ENCODE results near the gene NOC4L. TPM values are rescaled to one million over a fixed set of nuclear protein-coding genes. Genes with fewer than 3 reads are reported as not detected.

Gene NOC4L
- 22.0 and 22.3 TPM in 2 replicates for polyA plus RNA-seq (2013)

DNA sequence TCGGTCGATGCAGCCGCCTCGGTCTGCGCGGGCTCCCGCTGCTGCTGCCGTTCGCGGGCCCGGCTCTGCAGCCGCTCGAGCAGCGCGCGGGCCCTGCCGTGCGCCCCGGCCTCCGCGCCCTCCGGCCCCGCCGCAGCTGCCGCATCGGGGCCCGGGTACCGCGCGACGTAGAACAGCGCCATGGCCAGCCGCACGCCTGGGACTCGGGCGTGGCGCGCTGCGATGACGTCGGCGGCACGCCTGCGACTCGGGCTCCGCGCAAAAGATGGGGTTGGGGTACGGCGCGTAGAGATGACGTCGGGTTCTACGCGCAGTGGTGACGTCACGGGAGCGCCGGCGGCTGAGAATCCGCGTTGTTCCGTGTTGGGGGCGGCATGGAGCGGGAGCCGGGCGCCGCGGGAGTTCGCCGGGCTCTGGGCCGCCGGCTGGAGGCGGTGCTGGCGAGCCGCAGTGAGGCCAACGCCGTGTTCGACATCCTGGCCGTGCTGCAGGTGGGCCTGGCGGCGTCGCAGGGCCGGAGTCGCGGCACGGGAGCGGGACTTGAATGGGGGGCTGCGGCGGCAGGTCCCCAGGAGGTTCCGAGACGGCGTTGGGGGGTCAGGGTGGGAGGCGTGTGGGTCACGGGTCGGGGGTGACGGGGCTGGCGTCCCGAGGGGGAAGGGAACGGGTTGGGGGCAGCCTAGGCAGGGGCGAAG lies at the start of gene NOC4L, which contains the start of gene DDX51:
Gene NOC4L, plus strand, starts transcription at position 343 of the 695 bp plus-strand sequence. Its CDS starts 32 bp downstream, at position 375.
Gene DDX51, minus strand, starts transcription at position 205 of the 695 bp plus-strand sequence. Its CDS starts 23 bp downstream, at position 182.
- Histone ChIP-seq H3K9me3 (ENCODE audit: insufficient read depth, low read depth, low read length) (peaks cover 2% of the 10 kb centered on the region), H3K79me2 (ENCODE audit: control insufficient read depth, insufficient read depth, low read length, poor library complexity) (peaks cover 6% of the 10 kb centered on the region), H3K23ac (ENCODE audit: low read length) (no peak within 1 kb of the TSS), H2AFZ (ENCODE audit: insufficient read depth, low read length, poor library complexity) (peak within 1 kb of the TSS; percentile 95), H2AK5ac (ENCODE audit: low read length) (peak within 1 kb of the TSS; percentile 44), H4K12ac (ENCODE audit: low read depth, low read length) (peak within 1 kb of the TSS; percentile 90), H2BK120ac (ENCODE audit: insufficient read depth, low read length, poor library complexity) (peak within 1 kb of the TSS; percentile 75), H4K91ac (ENCODE audit: low read depth, low read length) (peak within 1 kb of the TSS; percentile 75), H3K4ac (ENCODE audit: low read depth, low read length) (peak within 1 kb of the TSS; percentile 91), H3K18ac (ENCODE audit: low read length) (peak within 1 kb of the TSS; percentile 87), H3K4me2 (ENCODE audit: low read length) (peak within 1 kb of the TSS; percentile 96), H3K27ac (ENCODE audit: low read depth, low read length) (no peak within 1 kb of the TSS), H3K4me3 (ENCODE audit: low read depth, low read length) (peak within 1 kb of the TSS; percentile 97), H3K36me3 (ENCODE audit: control insufficient read depth in 1 of 2, insufficient read depth in 2 of 2, low read length in 2 of 2) (peaks cover 52 to 58% of the 10 kb centered on the region in 2 experiments), H3K79me1 (ENCODE audit: low read length) (peaks cover 2% of the 10 kb centered on the region), H2BK5ac (ENCODE audit: low read depth, low read length, poor library complexity) (peak within 1 kb of the TSS; percentile 35), H3K4me1 (ENCODE audit: control insufficient read depth in 1 of 2, insufficient read depth in 2 of 2, low read length in 2 of 2) (peaks cover 10 to 16% of the 10 kb centered on the region in 2 experiments), H2BK12ac (ENCODE audit: low read length) (no peak within 1 kb of the TSS), H3K14ac (ENCODE audit: low read length) (peak within 1 kb of the TSS; percentile 96), H3K9ac (ENCODE audit: low read length) (peak within 1 kb of the TSS; percentile 87), H4K8ac (ENCODE audit: low read depth, low read length) (peak within 1 kb of the TSS; percentile 99), H3K27me3 (ENCODE audit: insufficient read depth, low read length) (no peaks in the 10 kb centered on the region)
- DNase-seq: peak; percentile 90 to 96
- WGBS (ENCODE audit: extremely low coverage, insufficient coverage, insufficient read length): no CpG with 5 or more reads among the region's 100 CpGs

- Histone ChIP-seq H3K4me3 (ENCODE audit: low read depth, low read length) (no peak overlapping the region), H3K18ac (ENCODE audit: low read length) (no peak overlapping the region), H3K27me3 (ENCODE audit: insufficient read depth, low read length) (no peaks in the 10 kb centered on the region), H3K9ac (ENCODE audit: low read length) (no peak overlapping the region), H3K9me3 (ENCODE audit: insufficient read depth, low read depth, low read length) (peaks cover 5% of the 10 kb centered on the region), H3K36me3 (ENCODE audit: control insufficient read depth in 1 of 2, insufficient read depth in 2 of 2, low read length in 2 of 2) (peaks cover 31 to 32% of the 10 kb centered on the region in 2 experiments), H2BK12ac (ENCODE audit: low read length) (no peak overlapping the region), H4K8ac (ENCODE audit: low read depth, low read length) (no peak overlapping the region), H4K12ac (ENCODE audit: low read depth, low read length) (no peak overlapping the region), H3K4me1 (ENCODE audit: control insufficient read depth in 1 of 2, insufficient read depth in 2 of 2, low read length in 2 of 2) (no peaks in the 10 kb centered on the region), H2BK5ac (ENCODE audit: low read depth, low read length, poor library complexity) (no peak overlapping the region), H3K79me1 (ENCODE audit: low read length) (no peaks in the 10 kb centered on the region), H3K4ac (ENCODE audit: low read depth, low read length) (no peak overlapping the region), H2AFZ (ENCODE audit: insufficient read depth, low read length, poor library complexity) (no peak overlapping the region), H3K79me2 (ENCODE audit: control insufficient read depth, insufficient read depth, low read length, poor library complexity) (no peaks in the 10 kb centered on the region), H3K27ac (ENCODE audit: low read depth, low read length) (no peak overlapping the region), H3K4me2 (ENCODE audit: low read length) (no peak overlapping the region), H2AK5ac (ENCODE audit: low read length) (no peak overlapping the region), H3K14ac (ENCODE audit: low read length) (no peak overlapping the region), H3K23ac (ENCODE audit: low read length) (no peak overlapping the region), H2BK120ac (ENCODE audit: insufficient read depth, low read length, poor library complexity) (no peak overlapping the region), H4K91ac (ENCODE audit: low read depth, low read length) (no peak overlapping the region)
- WGBS (ENCODE audit: extremely low coverage, insufficient coverage, insufficient read length): no CpG with 5 or more reads among the region's 11 CpGs
- DNase-seq: peak in 1 of 2 donors; percentile 25
Measured at GRCh38 chr12:132095520-132096409, 48.5 kb upstream of the NOC4L start.

DNA sequence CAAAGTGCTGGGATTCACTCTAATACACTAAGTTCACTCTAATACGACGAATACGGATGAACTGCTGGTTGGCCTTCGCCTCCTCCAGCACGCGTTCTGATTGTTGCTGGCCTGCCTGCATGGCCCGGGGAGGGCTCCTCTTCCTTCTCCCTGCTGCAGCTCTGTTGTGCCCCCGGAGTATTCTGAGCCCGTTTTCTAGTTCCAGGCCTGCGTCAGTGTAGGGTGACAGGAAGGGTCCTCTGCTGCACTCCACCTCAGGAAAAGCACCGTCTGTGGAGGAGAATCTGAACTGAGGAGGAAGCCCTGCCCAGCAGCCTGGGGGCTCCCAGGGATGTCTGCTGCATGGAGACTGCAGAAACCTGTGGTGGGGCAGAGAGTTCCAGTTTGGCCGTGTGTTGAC lies 44.5 kb upstream of the NOC4L start:
- WGBS (ENCODE audit: extremely low coverage, insufficient coverage, insufficient read length): no CpG with 5 or more reads among the region's 12 CpGs
- H3K79me2 ChIP-seq (ENCODE audit: control insufficient read depth, insufficient read depth, low read length, poor library complexity): no peaks in the 10 kb centered on the region
- H3K4me2 ChIP-seq (ENCODE audit: low read length): no peak overlapping the region
- no peaks in the 10 kb centered on the region for H3K27me3 ChIP-seq (ENCODE audit: insufficient read depth, low read length)
- peak overlapping the region; percentile 17 for H2BK12ac ChIP-seq (ENCODE audit: low read length)
- H3K36me3 ChIP-seq (ENCODE audit: control insufficient read depth in 1 of 2, insufficient read depth in 2 of 2, low read length in 2 of 2): peaks cover 19 to 28% of the 10 kb centered on the region in 2 experiments
- H3K79me1 ChIP-seq (ENCODE audit: low read length): no peaks in the 10 kb centered on the region
- H3K23ac ChIP-seq (ENCODE audit: low read length): no peak overlapping the region
- H3K9ac ChIP-seq (ENCODE audit: low read length): no peak overlapping the region
- H3K14ac ChIP-seq (ENCODE audit: low read length): no peak overlapping the region
- no peaks in the 10 kb centered on the region for H3K4me1 ChIP-seq (ENCODE audit: control insufficient read depth in 1 of 2, insufficient read depth in 2 of 2, low read length in 2 of 2)
- no peak overlapping the region for H3K4me3 ChIP-seq (ENCODE audit: low read depth, low read length)
- no peak for DNase-seq
- no peak overlapping the region for H4K8ac ChIP-seq (ENCODE audit: low read depth, low read length)
- H3K4ac ChIP-seq (ENCODE audit: low read depth, low read length): no peak overlapping the region
- no peak overlapping the region for H2AFZ ChIP-seq (ENCODE audit: insufficient read depth, low read length, poor library complexity)
- H2AK5ac ChIP-seq (ENCODE audit: low read length): no peak overlapping the region
- H2BK5ac ChIP-seq (ENCODE audit: low read depth, low read length, poor library complexity): no peak overlapping the region
- peak overlapping the region; percentile 28 for H4K12ac ChIP-seq (ENCODE audit: low read depth, low read length)
- no peak overlapping the region for H3K27ac ChIP-seq (ENCODE audit: low read depth, low read length)
- H3K9me3 ChIP-seq (ENCODE audit: insufficient read depth, low read depth, low read length): peaks cover 3% of the 10 kb centered on the region
- H4K91ac ChIP-seq (ENCODE audit: low read depth, low read length): no peak overlapping the region
- no peak overlapping the region for H2BK120ac ChIP-seq (ENCODE audit: insufficient read depth, low read length, poor library complexity)
- H3K18ac ChIP-seq (ENCODE audit: low read length): no peak overlapping the region

- no peak overlapping the region for H3K18ac ChIP-seq (ENCODE audit: low read length)
- WGBS (ENCODE audit: extremely low coverage, insufficient coverage, insufficient read length): no CpG with 5 or more reads among the region's 13 CpGs
- H2AK5ac ChIP-seq (ENCODE audit: low read length): no peak overlapping the region
- no peak overlapping the region for H3K23ac ChIP-seq (ENCODE audit: low read length)
- peaks cover 23 to 32% of the 10 kb centered on the region in 2 experiments for H3K36me3 ChIP-seq (ENCODE audit: control insufficient read depth in 1 of 2, insufficient read depth in 2 of 2, low read length in 2 of 2)
- no peak overlapping the region for H3K9ac ChIP-seq (ENCODE audit: low read length)
- H3K4me2 ChIP-seq (ENCODE audit: low read length): no peak overlapping the region
- no peak overlapping the region for H3K14ac ChIP-seq (ENCODE audit: low read length)
- no peak overlapping the region for H3K4me3 ChIP-seq (ENCODE audit: low read depth, low read length)
- H2AFZ ChIP-seq (ENCODE audit: insufficient read depth, low read length, poor library complexity): no peak overlapping the region
- no peaks in the 10 kb centered on the region for H3K27me3 ChIP-seq (ENCODE audit: insufficient read depth, low read length)
- no peaks in the 10 kb centered on the region for H3K79me2 ChIP-seq (ENCODE audit: control insufficient read depth, insufficient read depth, low read length, poor library complexity)
- no peak overlapping the region for H4K12ac ChIP-seq (ENCODE audit: low read depth, low read length)
- no peak for DNase-seq
- H3K4ac ChIP-seq (ENCODE audit: low read depth, low read length): peak overlapping the region; percentile 30
- H3K79me1 ChIP-seq (ENCODE audit: low read length): no peaks in the 10 kb centered on the region
- no peaks in the 10 kb centered on the region for H3K4me1 ChIP-seq (ENCODE audit: control insufficient read depth in 1 of 2, insufficient read depth in 2 of 2, low read length in 2 of 2)
- no peak overlapping the region for H2BK12ac ChIP-seq (ENCODE audit: low read length)
- H3K9me3 ChIP-seq (ENCODE audit: insufficient read depth, low read depth, low read length): peaks cover 3% of the 10 kb centered on the region
- H2BK5ac ChIP-seq (ENCODE audit: low read depth, low read length, poor library complexity): no peak overlapping the region
- H4K91ac ChIP-seq (ENCODE audit: low read depth, low read length): no peak overlapping the region
- H3K27ac ChIP-seq (ENCODE audit: low read depth, low read length): no peak overlapping the region
- no peak overlapping the region for H2BK120ac ChIP-seq (ENCODE audit: insufficient read depth, low read length, poor library complexity)
- H4K8ac ChIP-seq (ENCODE audit: low read depth, low read length): no peak overlapping the region
Measured at GRCh38 chr12:132100306-132101065, 43.8 kb upstream of the NOC4L start.

Measured in trophoblast cell (in vitro differentiated cells and primary cell).